ENCODE data around the gene PDE4D. TPM values are rescaled to one million over a fixed set of nuclear protein-coding genes. Genes with fewer than 3 reads are reported as not detected.
"Not testable (repeated sequence)": the region's sequence is repeated elsewhere in the genome, so short reads cannot be mapped to it uniquely, and the experiment has no call there.

Gene PDE4D
- total RNA-seq, 1 donor from 2014 or later = 219 TPM

DNA sequence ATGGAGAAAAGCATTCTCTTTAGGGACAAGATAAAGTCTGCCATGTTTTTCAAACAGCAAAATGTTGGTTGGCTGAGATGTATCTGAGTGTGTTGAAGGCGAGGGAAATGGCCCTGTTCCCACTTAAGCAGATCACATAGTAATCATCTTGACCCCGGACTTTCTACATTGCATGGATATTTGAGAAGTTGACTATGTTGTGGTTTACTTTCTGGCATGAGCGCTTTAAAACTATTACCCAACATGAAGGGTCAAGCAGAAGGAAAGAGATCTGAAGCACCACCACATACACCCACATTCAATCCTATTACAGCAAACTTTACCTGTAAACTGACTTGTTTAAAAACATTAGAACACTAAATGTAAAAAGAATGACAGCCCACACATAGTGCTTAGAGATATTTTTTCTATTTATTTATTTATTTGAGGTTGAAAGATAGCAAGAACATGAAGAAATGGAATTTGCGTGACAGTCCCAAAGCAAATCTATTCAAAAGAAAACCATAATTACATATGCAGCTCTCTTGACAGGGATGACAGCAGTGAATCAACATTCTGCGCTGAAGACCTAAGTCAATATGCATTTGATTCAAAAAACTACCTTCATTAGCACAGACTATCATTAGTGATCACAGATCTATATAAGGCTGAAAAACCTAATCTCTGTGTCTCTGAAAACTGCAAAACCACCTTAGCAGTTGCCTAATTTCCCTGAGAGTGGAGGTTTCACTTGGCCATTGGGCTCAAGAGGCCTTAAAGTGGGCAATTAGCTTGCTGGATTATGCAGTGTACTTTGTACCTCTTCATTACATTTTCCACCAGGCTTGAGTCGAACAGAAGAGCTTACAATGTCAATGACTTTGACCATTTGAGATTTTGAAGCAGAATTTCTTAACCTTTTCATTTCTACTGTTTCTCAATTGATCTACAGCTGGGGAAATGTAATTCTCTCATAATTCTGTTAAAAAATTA lies 195.0 kb downstream of the PDE4D start:
- DNase-seq = no peak

GRCh38 chr5:59694411-59694810 lies 199.1 kb downstream of the PDE4D start:
- DNase-seq = no peak

- DNase-seq = no peak
Measured at GRCh38 chr5:59693492-59694309, 199.8 kb downstream of the PDE4D start.

DNA sequence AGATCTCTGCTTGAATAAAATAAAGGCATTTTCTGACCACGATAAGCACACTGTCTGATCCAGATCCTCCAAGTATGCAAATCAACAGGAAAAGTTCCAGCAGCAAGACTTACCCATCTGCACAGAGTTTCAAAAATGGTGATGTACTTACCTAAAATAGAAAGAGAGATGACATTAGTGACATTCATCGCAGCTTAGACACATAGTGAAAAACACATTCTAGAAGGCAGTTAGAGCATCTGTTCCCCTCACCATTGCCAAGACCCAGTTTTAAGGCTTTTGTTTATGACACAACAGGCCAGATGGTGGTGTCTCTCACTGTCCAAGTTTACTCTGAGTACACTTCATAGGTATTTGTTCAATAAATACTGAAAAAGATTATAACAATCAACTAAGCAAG lies 207.7 kb downstream of the PDE4D start:
- peak; percentile 20 for DNase-seq

- DNase-seq = no peak
Measured at GRCh38 chr5:59685191-59685530, 208.4 kb downstream of the PDE4D start.

DNA sequence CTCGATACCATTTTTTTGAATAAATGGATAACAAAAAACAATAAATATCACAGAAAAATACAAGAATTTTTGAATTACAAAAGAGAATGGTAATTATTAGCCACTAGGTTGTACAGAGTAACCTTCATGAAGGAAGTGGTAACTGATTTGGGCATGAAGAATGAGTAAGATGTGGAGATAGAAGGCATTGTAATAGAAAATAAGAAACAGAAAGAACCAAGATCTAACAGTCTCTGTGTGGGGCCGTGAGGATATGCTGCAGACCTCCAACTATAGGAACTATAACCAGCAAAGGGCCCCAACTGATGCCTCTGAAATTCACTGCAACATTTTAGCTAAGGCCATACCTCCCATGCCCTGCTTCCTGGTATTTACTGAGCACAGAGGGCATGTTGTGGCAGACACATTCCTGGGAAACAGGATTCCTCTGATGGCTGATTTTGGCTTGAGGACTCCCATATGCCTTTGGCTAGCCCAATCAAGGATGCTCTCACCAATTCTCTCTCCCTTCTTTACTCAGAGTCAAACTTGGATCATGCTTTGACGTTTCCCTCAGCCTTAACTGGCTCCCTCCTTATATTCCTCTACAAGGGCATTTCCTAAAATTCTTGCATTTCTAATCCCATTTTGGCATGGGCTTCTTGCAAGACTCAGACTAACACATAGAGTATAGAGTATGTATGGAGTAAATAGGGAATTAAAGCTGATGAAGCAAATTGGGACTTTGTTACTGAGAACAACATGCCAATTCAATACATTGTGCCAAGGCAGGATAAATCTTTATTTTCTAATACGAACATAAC lies 208.9 kb downstream of the PDE4D start:
- no peak for DNase-seq

DNA sequence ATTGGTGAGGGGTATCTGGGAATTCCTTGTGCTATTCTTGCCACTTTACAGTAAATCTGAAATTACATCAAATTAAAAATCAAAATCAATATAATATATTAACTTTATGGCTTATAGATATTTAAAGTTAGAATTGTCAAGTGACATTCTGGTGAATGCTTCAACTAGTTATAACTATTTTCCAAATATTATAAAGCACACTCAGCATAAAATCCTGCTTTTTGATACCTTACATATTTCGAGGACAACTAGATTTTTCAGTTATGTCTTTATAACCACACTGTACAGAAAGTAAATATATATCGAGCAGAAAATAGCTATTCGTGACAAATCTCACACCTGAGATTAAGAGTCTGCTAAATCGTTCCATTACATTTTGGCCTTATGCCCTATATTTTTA lies 210.2 kb downstream of the PDE4D start:
- DNase-seq = no peak

DNA sequence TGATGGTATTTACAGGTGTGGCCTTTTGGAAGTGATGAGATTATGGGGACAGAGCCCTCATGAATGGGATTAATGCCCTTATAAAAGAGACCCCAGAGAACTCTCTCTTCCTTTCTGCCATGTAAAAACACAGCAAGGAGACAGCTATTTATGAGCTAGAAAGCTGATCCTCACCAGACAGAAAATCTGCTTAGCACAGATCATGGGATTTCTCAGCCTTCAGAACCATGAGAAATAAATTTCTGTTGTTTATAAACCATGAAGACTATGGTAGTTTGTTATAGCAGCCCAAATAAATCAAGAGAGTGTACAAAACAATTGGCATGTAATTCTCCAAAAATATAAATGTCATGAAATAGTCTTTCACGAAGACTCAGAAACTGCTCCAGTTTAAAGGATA lies 211.0 kb downstream of the PDE4D start:
- no peak for DNase-seq

GRCh38 chr5:59678943-59679342 lies 214.6 kb downstream of the PDE4D start:
- DNase-seq = no peak

DNA sequence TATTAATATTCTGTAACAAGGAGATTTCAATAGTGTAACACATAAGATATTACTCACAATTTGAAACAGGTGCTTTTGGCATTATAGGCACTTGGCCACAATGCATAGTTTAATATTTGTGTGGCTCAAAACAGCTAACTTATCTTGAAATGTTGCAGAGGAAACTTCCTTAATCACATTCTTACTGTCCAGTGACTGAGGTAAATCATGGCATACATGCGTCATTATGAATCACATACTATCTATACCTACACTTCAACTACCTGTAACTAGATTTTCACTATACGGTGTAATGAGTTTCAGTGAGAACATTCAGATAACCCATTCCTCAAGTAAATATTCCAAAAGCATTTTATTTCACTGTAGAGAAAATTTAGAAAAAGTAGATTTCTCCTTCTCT lies 218.8 kb downstream of the PDE4D start:
- DNase-seq = no peak

- DNase-seq = no peak
Measured at GRCh38 chr5:59673438-59674058, 220.0 kb downstream of the PDE4D start.

DNA sequence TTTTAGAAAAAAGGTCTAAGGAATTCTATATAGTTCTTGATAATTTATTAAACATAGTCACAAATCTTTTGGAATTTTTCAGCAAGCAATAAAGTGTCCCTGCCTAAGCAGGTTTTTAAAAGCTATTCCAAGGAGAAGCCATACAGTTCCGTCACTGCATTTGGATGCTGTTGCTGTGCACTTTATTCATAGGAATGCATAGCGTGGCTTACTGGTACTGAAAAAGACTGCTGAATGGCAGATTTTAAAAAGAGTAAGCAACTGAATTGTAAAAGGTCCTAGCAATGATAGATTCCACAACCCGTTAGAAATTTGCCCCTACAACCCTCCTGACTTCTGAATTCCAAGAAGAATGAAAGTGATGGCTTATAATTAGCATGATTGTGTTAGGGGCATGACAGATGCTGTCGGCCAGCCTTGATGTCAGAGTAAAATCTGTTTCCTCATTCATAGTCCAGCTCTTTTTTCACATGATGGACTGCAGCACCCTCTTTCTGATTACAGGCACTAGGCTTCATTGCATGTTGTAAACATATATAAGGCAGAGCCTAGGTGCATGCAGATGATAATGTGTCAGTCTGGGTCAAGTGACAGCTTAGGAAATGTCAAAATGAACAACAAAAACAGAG lies 227.0 kb downstream of the PDE4D start:
- no peak for DNase-seq

- not testable (repeated sequence) for DNase-seq
Measured at GRCh38 chr5:59665832-59666203, 227.7 kb downstream of the PDE4D start.

GRCh38 chr5:59665086-59665831 lies 228.3 kb downstream of the PDE4D start:
- DNase-seq = no peak

DNA sequence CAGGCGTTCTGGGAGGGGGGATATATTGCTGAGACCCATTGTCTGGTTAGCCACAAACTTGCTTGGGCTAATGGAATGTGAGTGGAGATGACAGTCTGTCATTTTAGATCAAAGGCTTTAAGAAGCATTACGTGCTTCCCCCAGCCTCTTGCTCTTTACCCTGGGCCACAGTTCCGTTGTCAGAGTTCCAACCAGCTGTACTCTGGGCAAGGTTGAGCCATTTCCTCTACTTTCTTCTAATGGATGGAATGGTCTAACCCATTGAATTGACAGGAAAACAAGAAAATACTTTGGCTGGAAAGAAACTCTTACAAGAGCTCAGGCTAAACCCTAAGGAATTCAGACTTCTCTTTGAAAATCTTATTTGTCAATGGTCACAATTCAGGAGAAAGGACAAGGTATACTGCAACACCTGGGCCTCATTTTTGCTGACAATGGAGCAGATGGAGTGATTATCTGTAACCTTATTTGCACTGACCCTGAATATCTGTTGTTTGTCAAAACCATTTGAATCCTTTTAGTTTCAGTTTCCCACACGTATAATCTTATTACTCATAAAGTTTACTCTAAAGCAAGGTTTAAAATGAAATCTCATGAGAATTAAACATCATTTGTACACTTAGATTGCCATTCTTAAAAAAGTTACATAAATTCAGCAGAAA lies 231.4 kb downstream of the PDE4D start:
- no peak for DNase-seq

DNA sequence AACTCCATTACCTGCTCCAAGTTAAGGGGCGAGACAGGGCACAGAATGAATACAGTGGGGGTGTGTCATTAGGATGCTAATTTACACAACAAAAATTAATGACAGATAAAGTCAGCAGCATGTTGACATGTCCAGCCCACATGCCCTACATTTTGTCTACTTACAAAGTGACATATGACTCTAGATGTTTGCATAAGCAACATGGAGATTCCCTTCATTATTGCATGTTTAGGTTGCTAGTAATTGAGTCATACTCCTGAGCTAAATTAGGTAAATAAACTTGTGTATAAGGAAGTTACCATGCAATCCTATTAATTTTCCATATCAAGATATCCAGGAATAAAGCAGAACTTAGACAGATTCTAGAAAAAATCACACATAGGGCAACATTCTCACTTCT lies 232.2 kb downstream of the PDE4D start:
- no peak for DNase-seq

DNA sequence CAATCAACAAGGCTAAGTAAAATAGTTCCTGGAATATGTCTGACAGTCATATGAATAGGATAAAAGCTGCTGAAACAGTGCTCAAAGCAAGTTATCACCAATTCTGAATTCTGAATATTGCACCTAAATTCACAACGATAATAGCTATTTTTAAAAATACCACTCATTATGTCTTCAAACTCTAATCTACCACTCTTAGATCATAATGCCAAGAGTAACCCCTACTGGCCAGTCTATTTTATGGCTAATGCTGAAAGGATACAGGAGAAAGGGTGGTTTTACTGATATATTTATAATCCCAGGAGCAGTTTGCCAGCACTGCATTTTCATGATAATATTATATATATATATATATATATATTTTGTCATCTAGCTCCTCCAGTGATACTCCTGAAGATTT lies 232.8 kb downstream of the PDE4D start:
- no peak for DNase-seq

DNA sequence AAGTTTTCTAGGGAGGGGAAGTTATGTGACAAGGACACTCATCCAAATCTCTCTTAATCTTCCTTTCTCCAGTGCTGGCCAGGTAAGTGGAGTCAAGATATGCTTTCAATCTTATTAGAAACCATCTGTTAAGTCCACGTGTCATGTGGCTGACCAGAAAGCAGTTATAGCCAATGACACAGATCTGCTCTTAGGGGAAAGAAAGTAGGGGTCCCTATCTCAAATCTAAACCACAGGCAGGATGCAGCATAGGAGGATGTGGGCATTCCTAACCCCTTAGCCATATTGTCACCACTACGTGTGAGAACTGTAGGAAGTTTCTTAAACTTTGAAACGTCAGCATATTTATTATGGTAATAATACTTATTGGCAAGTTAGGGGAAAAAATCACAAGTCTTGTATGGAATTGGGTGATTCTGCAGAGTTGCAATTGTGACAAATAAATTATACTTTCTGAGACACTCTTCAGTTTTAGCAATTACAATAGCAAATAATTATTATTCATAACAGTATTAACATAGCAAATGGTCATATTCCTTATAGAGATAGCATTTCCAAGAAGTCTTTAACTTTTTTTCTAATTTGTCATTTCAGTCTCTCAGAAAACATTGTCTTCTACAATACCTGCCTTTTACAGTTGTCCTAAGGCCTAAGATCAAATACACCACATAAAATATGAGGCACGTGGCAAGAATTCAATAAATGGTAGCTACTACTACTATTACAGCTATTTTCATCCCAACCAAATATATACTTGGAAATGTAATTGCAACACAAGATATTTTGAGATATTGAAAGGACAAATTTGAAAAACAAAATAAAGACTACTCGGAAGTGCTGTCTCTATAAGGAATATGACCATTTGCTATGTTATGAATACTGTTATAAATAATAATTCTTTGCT lies 236.9 kb downstream of the PDE4D start:
- DNase-seq = no peak

GRCh38 chr5:59655693-59656309 lies 237.7 kb downstream of the PDE4D start:
- no peak for DNase-seq

Data from occipital lobe (tissue), 2 donors.